IPS DF 19.7 (cell line): ENCODE measurements around the gene FREY1.
"Not testable (repeated sequence)": the region's sequence is repeated elsewhere in the genome, so short reads cannot be mapped to it uniquely, and the experiment has no call there.

Experiments used
- DNase-seq: peaks from one replicate; pipeline ENCODE4 v3.0.0-alpha.2; 2013; ENCODE audit warnings: low read depth, low spot score

Gene FREY1

DNA sequence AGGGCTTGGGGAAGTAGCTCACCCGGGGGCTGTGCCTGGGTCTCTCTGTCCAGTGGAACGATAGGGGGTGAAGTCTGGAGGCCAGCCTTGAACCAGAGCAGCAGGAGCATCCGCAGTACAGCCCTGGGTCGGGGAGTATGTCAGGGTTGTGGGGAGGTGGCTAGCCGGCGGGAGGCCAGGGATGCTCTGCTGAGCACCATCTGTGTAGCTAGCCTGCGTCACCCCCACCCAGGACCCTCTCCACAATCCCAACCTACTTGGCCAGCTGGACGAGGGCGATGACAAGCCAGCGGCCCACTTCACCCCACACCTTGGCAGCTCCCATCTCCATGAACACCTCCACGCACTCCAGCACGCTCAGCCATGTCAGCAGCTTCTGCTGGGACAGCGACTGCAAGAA is 8.4 kb upstream of the FREY1 start:
- DNase-seq, result no peak

DNA sequence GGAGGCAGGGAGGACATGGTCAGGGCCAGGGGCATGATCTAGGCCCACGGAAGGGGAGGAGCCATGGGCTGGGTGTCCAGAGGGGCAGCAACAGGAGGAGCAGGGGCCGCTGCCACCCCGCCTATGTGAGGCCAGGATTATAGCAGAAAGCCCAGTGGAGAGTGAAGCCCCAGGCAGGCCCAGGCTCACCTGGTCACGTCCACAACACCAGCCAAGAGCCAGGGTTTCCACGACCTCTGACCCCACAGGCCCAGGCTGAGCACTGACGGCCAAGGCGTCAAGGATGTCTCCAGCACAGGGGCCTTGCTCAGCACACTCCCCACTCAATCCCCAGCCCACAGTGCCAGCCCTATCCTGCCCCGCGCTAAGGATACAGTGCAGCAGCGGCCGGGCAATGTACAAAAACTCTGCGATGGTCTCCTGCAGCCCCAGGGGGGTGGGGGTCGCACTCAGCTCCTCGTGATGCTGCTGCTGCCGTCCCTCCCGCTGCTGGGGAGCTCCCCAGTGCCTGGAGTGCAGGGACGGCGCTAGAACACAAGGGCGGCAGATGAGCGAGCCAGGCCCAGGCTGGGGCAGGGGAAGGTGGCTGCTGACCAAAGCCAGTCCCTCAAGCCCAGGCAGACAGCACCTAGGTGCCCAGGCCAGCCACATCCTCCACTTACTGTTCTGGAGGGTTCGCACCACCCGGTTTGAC is 7.0 kb upstream of the FREY1 start:
- no peak for DNase-seq

DNA sequence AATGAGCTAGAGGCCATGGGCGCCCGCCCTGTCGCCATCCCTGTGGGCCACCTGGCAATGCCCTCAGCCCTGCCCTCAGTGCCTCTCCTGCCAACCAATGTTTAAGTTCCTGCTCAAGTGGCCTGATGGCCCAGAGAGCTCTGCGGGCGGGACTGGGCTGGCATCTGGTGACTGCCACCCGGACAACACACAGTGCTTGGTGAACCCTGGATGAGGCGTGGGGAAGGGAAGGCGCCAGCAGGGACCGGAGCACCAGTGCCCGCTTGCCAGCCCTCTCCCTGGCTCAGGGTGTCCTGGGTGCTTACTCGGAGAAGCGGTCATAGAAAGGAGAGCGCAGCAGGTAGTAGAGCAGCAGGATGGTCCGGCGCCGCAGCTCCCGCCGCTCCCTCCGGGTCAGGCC is 6.4 kb upstream of the FREY1 start:
- DNase-seq, result no peak

DNA sequence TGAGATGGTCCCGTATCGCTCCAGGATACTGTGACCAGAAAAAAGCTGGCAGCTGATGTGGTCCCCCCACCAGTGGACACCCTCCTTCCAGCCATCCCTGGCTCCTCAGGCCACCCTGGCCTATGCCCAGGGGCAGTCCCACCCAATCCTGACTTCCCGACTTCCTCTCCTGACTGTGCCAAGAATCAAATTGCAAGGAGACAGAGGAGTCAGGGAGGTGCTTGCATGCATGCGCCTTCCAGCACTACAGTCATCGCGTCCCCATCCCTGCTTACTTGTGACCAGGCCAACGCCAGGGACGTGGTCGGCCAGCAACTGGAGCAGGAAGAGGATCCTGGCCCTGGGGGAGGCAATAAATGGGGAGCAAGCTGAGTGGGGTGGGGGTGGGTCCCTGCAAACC is 3.6 kb upstream of the FREY1 start:
- no peak for DNase-seq

DNA sequence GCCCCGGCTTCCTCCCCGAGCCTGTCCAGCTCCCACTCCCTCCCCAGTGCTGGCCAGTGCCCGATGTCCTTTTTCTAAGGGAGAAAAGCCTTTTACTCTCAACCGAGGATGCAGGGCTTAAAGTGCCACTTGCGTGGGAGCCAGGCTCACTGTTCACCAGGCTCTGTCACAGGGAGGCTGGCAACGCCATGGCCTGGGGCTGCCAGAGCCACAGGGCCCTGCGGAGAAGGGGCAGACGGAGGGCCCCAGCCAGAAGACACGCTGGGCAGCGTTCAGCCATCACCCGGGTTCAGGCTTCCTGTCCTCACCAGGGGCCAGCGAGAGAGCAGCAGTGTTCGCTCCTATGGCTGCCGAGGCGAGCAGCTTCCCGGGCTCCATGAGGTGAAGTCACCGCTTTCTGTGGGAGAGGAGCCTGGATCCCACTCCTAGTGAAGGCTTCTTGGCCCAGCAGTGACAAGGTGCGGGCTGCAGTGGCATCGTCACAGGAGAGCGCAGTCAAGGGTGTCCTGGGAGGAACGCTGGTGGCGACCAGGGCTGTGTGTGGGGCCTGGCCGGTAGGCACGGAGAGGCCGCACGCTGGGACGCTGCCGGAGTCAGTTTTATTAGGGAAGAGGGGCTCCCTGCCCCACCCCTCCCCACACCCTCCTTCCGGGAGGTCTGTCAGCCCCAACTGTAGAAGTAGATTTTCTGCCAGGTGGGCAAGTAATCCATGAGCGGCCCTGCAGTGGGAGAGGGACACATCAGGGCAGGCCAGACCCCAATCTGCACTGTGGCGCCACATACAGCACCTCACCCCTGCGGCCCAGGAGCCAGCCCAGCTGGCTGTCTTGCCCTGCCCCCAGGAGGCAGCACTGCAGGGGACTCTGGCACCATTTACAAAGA is 2.8 kb upstream of the FREY1 start:
- no peak for DNase-seq

DNA sequence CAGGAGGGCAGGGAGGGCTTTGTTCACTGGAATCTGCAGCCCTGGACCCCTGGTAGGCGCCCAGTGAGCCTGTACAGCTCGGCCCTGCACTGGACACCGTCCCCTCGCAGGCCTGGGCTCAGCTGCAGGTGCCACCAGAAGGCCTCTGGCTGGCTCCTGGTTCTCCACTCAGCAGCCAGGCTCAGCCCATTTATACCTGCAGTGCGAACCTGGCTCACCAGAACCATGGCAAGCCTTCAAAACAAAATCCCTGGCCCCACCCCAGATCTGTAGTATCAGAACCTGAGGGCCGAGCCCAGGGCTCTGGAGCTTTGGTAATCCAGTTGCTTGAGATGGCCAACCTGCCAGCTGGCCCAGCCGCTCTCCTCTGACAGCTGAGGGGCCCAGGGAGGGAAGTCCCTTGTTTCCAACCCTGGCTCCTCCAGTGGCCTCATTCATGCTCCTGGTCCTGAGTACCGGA is 870 bp upstream of the FREY1 start:
- no peak for DNase-seq

DNA sequence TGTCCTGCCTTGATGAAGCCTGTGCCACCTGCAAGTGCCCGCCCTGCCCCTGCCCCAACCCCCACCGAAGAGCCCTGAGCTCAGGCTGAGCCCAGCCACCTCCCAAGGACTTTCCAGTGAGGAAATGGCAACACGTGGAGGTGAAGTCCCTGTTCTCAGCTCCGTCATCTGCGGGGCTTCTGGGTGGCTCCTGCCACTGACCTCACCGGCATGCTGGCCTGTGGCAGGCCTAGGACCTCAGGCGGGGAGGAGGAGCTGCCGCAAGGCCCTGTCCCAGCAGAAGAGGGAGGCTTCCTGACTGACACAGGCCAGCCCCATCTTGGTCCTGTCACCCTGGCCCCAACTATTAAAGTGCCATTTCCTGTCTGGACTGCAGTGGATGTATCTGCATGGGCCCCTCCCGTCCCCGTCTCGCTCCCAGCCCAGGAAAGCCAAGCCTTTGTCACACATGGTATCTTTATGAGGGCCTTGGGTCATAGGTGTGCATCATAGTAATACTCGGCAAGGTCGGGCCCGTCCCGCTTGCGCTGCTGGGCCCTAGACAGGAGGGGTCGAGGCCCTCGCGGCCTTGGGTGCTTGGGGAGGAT is 882 bp downstream of the FREY1 start:
- no peak for DNase-seq

DNA sequence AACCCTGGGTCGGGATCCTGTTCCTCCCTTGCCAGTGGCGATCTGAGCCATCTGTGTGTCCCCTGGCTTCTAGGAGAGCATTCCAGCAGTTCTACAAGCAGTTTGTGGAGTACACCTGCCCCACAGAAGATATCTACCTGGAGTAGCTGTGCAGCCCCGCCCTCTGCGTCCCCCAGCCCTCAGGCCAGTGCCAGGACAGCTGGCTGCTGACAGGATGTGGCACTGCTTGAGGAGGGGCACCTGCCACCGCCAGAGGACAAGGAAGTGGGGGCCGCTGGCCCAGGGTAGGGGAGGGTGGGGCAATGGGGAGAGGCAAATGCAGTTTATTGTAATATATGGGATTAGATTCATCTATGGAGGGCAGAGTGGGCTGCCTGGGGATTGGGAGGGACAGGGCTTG is 1.5 kb downstream of the FREY1 start:
- not testable (repeated sequence) for DNase-seq

DNA sequence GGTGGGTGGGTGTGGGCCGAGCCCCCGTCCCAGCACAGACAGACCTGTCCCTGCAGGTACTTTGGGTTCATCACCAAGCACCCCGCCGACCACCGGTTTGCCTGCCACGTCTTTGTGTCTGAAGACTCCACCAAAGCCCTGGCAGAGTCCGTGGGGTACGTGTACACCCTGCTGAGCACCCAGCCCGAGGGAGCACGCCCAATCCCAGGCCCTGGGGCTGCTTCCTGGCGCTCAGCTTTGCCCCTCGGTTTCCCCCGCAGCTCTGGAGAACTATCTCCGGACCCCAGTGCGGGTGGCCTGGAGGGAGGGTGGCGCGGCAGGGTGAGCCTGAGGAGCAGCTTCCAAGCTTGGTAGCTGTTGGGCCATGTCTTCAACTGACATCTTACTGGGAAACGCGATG is 2.0 kb downstream of the FREY1 start:
- DNase-seq, result no peak

DNA sequence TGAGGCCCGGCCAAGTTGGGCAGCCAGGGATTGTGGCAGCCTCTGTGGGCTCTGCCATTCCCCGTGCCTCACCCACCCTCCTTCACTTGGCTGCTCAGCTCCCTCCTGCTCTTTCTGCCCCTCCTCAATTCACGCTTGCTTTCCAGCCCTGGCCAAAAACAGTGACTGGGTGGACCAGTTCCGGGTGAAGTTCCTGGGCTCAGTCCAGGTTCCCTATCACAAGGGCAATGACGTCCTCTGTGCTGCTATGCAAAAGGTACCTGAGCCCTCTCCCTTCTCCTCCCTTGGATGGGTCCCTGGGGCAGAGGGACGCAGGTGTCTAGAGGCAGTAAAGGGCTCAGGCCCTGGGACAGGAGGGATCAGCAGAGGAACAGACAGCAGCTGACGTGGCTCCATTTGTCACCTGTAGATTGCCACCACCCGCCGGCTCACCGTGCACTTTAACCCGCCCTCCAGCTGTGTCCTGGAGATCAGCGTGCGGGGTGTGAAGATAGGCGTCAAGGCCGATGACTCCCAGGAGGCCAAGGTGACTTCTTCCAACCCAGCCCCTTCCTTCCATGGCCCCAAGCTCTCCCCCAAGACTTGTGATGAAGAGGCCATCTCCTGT is 2.7 kb downstream of the FREY1 start:
- DNase-seq, result no peak

DNA sequence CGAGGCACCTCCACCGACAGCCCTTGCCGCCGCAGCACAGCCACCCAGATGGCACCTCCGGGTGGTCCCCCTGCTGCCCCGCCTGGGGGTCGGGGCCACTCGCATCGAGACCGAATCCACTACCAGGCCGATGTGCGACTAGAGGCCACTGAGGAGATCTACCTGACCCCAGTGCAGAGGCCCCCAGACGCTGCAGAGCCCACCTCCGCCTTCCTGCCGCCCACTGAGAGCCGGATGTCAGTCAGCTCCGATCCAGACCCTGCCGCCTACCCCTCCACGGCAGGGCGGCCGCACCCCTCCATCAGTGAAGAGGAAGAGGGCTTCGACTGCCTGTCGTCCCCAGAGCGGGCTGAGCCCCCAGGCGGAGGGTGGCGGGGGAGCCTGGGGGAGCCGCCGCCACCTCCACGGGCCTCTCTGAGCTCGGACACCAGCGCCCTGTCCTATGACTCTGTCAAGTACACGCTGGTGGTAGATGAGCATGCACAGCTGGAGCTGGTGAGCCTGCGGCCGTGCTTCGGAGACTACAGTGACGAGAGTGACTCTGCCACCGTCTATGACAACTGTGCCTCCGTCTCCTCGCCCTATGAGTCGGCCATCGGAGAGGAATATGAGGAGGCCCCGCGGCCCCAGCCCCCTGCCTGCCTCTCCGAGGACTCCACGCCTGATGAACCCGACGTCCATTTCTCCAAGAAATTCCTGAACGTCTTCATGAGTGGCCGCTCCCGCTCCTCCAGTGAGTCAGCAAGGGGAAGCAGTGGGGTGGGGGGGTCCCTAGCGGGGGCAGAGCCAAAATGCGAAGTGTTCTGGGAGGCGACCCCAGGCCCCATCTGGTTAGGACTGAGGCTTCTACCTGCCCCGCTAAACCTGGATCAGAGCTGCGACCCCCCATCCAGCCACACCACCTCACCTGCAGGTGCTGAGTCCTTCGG is 4.4 kb downstream of the FREY1 start:
- DNase-seq, result no peak

DNA sequence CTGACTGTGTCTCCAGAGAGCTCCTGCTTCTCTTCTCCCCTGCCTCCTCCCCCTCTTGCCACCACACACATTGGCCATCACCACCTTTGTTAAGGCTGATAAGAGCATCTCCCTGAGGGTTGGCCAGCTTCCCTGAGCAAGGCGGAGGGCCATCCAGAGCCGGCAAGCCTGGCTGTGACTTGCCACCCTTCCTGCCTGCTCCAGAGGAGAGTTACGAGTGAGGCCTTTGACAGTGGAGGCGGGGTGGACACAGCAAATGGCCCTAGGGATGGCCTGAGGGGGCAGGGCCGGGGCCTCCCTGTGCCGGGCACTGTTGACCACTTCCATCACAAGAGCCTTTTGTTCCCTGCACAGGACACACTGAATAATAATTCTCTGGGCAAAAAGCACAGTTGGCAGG is 5.4 kb downstream of the FREY1 start:
- DNase-seq, result no peak

DNA sequence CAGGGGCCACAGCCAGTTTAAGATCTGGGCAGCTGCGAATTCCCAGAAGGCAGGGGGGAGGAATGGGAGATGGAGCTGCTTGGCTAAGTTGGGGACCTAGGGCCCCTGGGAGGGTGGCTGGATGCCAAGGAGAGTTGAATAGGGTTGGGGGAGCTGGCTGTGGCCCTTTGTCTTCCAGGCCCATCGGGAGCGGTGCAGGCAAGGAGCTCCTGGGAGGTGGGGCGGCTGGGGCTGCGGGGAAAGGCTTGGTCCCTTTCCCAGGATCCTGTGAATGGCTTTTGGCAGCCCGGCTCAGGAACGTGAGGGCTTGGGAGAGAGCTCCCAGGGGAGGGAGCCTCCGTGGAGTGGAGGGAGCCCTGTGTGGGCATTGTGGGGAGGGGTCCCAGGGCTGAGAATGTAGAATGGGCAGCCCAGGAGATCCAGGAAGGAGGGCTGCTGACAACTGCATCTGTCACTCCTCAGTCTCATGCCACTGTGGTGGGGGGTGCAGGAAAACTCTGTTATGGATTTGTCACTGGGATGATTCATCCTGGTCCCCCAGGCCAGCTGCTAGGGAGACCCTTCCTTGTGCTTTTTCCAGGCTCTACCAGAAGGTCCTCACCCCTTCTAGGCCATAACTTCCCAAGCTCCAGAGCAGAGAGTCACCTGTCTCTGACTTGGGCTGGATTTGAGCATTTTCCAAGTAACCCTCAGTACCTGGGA is 6.0 kb downstream of the FREY1 start:
- DNase-seq, result no peak

DNA sequence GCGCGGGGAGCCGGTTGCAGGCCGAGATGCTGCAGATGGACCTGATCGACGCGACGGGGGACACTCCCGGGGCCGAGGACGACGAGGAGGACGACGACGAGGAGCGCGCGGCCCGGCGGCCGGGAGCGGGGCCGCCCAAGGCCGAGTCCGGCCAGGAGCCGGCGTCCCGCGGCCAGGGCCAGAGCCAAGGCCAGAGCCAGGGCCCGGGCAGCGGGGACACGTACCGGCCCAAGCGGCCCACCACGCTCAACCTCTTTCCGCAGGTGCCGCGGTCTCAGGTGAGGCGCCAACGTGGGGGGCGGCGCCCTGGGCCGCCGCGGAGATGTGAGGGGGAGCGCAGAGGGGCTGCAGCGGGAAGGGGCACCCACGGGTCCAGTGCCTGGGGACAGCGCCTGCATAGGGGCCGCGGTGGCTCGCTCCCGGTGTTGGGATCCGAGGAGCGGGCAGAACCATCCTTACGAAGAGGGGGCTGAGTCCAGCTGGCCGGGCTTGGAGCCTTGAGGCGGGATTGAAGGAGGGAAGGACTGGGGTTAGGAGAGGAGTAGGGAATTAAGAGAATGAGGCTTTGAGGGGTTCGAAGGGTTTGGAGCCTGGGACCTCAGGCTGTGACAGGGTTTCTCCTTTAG is 6.8 kb downstream of the FREY1 start:
- not testable (repeated sequence) for DNase-seq

DNA sequence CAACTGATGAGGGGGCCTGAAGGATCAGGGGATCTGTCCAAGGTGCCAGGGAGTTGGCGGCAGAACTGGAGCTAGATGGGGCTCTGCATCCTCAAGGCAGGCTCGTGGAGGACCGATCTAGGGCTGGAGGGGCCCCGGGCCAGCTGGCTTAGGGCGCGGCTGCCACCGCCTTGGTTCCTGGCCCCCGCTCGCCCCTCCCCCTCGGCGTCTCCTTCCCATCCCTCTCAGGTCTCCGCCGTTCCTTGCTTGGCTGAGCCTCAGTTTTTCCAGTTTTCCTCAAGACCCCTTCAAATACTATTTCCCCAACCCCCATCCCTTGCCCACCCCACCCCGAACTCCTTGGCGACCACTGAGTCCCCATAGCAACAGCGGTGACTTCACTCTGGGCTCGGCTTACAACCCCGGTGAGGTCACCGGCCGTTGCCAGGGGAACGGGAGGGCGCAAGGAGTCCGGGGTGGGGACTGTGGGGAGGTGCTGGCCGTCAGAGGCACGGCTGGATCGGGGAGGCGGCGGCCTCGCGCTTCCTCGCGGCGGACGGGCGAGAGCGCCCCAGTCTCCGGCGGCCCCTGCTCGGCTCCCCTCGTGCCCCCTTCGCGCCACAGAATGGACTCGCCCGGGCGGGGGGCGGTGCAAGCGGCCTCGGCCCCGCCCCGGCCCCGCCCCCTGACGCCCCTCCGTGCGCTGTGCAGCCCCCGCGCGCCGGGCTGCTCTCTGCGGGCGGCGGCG is 7.5 kb downstream of the FREY1 start:
- peak; percentile 77 for DNase-seq

DNA sequence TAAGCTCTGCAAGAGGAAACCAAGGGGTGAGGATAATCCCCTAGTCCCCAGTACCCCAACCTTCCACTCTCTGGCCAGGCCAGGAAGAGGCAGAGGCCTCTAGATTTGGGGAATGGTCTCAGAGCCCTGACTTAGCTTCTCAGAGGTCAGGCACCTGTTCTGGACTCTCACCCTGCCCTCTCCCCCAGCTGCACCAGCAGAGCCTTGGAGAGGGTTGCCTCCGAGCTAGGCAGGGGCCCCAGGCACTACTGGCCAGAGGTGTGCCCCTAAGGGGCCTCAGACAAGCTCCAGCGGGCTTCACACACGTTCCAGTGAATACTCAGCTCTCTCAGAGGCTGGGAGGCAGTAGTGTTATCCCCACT is 8.0 kb downstream of the FREY1 start:
- DNase-seq, result no peak

DNA sequence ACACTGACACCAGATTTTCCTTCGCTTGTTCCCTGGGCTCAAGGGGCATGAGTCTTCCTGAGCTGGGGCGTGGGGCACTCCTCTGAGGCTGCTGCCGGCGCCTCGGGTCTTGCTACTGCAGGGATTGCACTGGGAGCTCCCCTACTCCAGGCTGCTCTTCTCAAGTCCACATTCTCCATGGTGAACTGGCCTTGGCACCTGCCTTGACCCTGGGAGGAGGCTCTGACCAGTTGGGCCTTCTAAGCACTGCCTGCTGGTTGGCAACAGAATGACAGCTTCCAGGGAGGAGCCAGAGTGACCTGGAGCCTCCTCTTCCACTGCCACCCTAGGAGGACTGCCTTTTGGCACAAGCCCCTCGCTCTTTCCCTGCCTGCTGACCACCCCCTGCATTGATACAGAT is 9.5 kb downstream of the FREY1 start:
- DNase-seq, result no peak

DNA sequence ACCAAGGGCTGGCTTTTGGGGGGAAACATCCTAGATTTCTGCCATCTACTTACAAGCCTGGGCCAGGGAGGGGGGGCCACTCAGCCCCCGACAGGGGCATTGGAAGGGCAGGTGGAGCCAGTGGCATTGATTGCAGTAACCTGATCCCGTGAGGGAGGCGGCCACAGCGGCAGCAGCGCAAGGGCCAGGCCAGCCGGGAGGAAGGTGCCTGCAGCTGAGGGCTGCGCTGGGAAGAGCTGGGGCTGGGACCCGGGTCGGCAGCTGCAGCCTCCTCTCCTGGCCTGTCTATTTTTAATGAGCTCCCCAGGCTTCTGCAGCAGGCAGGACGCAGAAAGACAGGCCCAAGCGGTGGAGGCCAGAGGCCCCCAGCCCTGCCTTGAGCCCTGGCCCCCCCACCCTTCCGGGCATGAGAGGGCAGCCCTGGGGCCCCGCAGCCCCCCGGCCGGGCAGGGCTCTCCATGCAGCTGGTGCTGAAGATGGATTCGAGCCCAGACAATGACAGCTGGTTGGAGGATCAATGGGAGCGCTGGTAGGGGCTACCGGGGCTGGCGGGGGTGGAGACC is 10.6 kb downstream of the FREY1 start:
- no peak for DNase-seq
